HEK293T (cell line): ENCODE measurements around the gene KLF15.

Experiments
- ARNT ChIP-seq: fragments of 450-650 bp; IDR thresholded peaks from 2 replicates; pipeline ENCODE4 v1.6.1; 2017; ENCODE audit warnings: mild to moderate bottlenecking
- BHLHE40 ChIP-seq: fragments of 450-650 bp; IDR thresholded peaks from 2 replicates; pipeline ENCODE4 v1.6.1; 2016; ENCODE audit warnings: mild to moderate bottlenecking, moderate library complexity, borderline replicate concordance
- FOXM1 ChIP-seq: fragments of 450-650 bp; IDR thresholded peaks from 2 replicates; pipeline ENCODE4 v1.6.1; 2017; ENCODE audit warnings: mild to moderate bottlenecking, borderline replicate concordance
- L3MBTL2 ChIP-seq: fragments of 450-650 bp; conservative IDR thresholded peaks from 2 replicates; pipeline ENCODE4 v1.6.1; 2016; ENCODE audit warnings: mild to moderate bottlenecking
- SP1 ChIP-seq: fragments of 450-650 bp; IDR thresholded peaks from 2 replicates; pipeline ENCODE4 v1.6.1; 2017
- SUZ12 ChIP-seq: fragments of 450-650 bp; IDR thresholded peaks from 2 replicates; pipeline ENCODE4 v1.6.1; 2016; ENCODE audit warnings: mild to moderate bottlenecking
- ZNF384 ChIP-seq: fragments of 450-650 bp; IDR thresholded peaks from 2 replicates; pipeline ENCODE4 v1.6.1; 2016

GRCh38 chr3:126370606-126371005 is 13.4 kb upstream of the KLF15 start:
- TF ChIP-seq ZNF384 (no peak), SP1 (no peak), ARNT (no peak), FOXM1 (no peak), BHLHE40 (no peak), L3MBTL2 (no peak), SUZ12 (no peak)
